OCI-LY7 (cell line): ENCODE data around the gene C2CD3.

ENCODE experiments used
- CTCF ChIP-seq: fragments of 200-600 bp; sonication (generic); conservative IDR thresholded peaks from 2 replicates; pipeline ENCODE4 v1.5.1; 2014; ENCODE audit warnings: mild to moderate bottlenecking, antibody characterized with exemption, low read length, moderate library complexity, mixed read lengths
- EZH2phosphoT487 ChIP-seq: fragments of 200-600 bp; sonication (generic); IDR thresholded peaks from 2 replicates; pipeline ENCODE4 v1.6.1; 2018; ENCODE audit warnings: low read depth, borderline replicate concordance, mild to moderate bottlenecking, mixed run types, antibody characterized with exemption, low read length, moderate library complexity, mixed read lengths

- no peak for TF ChIP-seq CTCF
- TF ChIP-seq EZH2phosphoT487, result no peak
These were observed 14.5 kb upstream of the C2CD3 start for GRCh38 chr11:74185285-74185684.
